ENCODE results near the gene HLA-DRB5.

DNA sequence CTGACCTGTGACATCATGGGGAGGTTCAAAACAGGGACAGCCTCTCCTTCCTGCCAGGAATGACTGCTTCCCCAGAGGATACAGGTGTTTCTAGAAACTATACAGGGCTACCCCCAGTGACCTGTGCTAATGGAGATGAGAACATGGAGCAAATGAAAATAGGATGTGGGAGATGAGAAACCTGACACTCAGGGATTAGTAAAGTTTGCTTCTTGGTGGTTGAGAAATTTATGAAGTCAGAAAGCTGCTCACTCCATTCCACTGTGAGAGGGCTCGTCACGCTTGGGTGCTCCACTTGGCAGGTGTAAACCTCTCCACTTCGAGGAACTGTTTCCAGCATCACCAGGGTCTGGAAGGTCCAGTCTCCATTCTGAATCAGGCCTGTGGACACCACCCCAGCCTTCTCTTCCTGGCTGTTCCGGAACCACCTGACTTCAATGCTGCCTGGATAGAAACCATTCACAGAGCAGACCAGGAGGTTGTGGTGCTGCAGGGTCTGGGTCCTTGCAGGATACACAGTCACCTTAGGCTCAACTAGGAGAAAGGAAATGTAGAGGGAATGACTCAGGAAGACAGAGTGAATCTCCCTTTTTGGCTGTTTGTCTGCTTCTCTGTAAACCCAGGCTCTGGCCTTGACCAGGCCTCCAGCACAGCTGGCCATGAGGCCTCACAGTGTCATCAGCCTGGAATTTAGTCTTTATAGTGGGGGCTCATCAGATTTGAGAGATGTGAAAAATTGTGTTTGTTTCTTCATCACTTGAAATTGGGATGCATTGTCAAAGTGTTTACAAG is 10.8 kb downstream of the HLA-DRB5 start:
- TF ChIP-seq, protein P1, sequence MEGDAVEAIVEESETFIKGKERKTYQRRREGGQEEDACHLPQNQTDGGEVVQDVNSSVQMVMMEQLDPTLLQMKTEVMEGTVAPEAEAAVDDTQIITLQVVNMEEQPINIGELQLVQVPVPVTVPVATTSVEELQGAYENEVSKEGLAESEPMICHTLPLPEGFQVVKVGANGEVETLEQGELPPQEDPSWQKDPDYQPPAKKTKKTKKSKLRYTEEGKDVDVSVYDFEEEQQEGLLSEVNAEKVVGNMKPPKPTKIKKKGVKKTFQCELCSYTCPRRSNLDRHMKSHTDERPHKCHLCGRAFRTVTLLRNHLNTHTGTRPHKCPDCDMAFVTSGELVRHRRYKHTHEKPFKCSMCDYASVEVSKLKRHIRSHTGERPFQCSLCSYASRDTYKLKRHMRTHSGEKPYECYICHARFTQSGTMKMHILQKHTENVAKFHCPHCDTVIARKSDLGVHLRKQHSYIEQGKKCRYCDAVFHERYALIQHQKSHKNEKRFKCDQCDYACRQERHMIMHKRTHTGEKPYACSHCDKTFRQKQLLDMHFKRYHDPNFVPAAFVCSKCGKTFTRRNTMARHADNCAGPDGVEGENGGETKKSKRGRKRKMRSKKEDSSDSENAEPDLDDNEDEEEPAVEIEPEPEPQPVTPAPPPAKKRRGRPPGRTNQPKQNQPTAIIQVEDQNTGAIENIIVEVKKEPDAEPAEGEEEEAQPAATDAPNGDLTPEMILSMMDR (IDR thresholded peaks at IDR 0.05; ENCODE audit: low read depth, low read length, poor library complexity, severe bottlenecking) = no peak
- no peak for TF ChIP-seq EZH2phosphoT487 (IDR thresholded peaks at IDR 0.05; ENCODE audit: borderline replicate concordance, low read length)
